Osteocyte (in vitro differentiated cells): Measurements from ENCODE around the gene OR12D3. TPM values are rescaled to one million over a fixed set of nuclear protein-coding genes. Genes with fewer than 3 reads are reported as not detected.

ENCODE experiments used
- DNase-seq: peaks from one replicate; pipeline ENCODE4 v3.0.0; 2021; ENCODE audit warnings: mixed read lengths; ENCODE audit not compliant: unreplicated experiment; ENCODE audit errors: extremely low spot score
- H3K27ac Mint-ChIP-seq: one replicate; pipeline ENCODE4 v1.8.0; 2021; ENCODE audit warnings: mild to moderate bottlenecking, mixed read lengths; ENCODE audit not compliant: unreplicated experiment
- H3K27me3 Mint-ChIP-seq: one replicate; pipeline ENCODE4 v1.8.0; 2021; ENCODE audit warnings: mixed read lengths; ENCODE audit not compliant: unreplicated experiment
- H3K36me3 Mint-ChIP-seq: one replicate; pipeline ENCODE4 v1.8.0; 2021; ENCODE audit warnings: mixed read lengths; ENCODE audit not compliant: unreplicated experiment
- H3K4me1 Mint-ChIP-seq: one replicate; pipeline ENCODE4 v1.8.0; 2021; ENCODE audit warnings: mixed read lengths; ENCODE audit not compliant: unreplicated experiment
- H3K4me3 Mint-ChIP-seq: one replicate; pipeline ENCODE4 v1.8.0; 2021; ENCODE audit warnings: mild to moderate bottlenecking, moderate library complexity, mixed read lengths; ENCODE audit not compliant: unreplicated experiment
- H3K9me3 Mint-ChIP-seq: one replicate; pipeline ENCODE4 v1.8.0; 2021; ENCODE audit warnings: mixed read lengths; ENCODE audit not compliant: unreplicated experiment
- CTCF ChIP-seq: fragments of 200-600 bp; sonication (generic); IDR thresholded peaks from 2 replicates; pipeline ENCODE4 v1.5.0; 2021; ENCODE audit warnings: antibody characterized with exemption, mild to moderate bottlenecking, moderate library complexity
- total RNA-seq: library from RNA; stranded (reverse); gene quantifications from 2 replicates; pipeline ENCODE4 v1.2.1, GENCODE V29; 2021

Gene OR12D3
- total RNA-seq, 1 donor from 2014 or later, result not detected

GRCh38 chr6:29403801-29404200, 28.7 kb upstream of the OR12D3 start:
- no peak for TF ChIP-seq CTCF
- no peak for DNase-seq
- Mint-ChIP-seq H3K9me3 (peaks cover under 1% of the 10 kb centered on the region), H3K4me3 (no peak overlapping the region), H3K36me3 (no peaks in the 10 kb centered on the region), H3K4me1 (no peaks in the 10 kb centered on the region), H3K27ac (no peak overlapping the region), H3K27me3 (no peaks in the 10 kb centered on the region)

GRCh38 chr6:29399525-29399924, 24.4 kb upstream of the OR12D3 start:
- Mint-ChIP-seq H3K27me3 (peaks cover 5% of the 10 kb centered on the region), H3K4me3 (no peak overlapping the region), H3K9me3 (no peaks in the 10 kb centered on the region), H3K4me1 (no peaks in the 10 kb centered on the region), H3K27ac (no peak overlapping the region), H3K36me3 (no peaks in the 10 kb centered on the region)
- no peak for TF ChIP-seq CTCF
- DNase-seq, result no peak

GRCh38 chr6:29395331-29395730, 20.2 kb upstream of the OR12D3 start, which contains the start of gene OR12D2:
OR12D2 (plus strand) TSS chr6:29395631; CDS start chr6:29396700, 1,069 bp downstream.
- Mint-ChIP-seq H3K36me3 (no peaks in the 10 kb centered on the region), H3K4me3 (no peak within 1 kb of the TSS), H3K27me3 (peaks cover 5% of the 10 kb centered on the region), H3K4me1 (no peaks in the 10 kb centered on the region), H3K9me3 (no peaks in the 10 kb centered on the region), H3K27ac (no peak within 1 kb of the TSS)
- no peak for DNase-seq
- no peak for TF ChIP-seq CTCF

GRCh38 chr6:29388533-29388932, 13.4 kb upstream of the OR12D3 start:
- Mint-ChIP-seq H3K27ac (no peak overlapping the region), H3K4me1 (no peaks in the 10 kb centered on the region), H3K9me3 (no peaks in the 10 kb centered on the region), H3K4me3 (no peak overlapping the region), H3K27me3 (no peaks in the 10 kb centered on the region), H3K36me3 (no peaks in the 10 kb centered on the region)
- TF ChIP-seq CTCF, result no peak
- DNase-seq, result no peak

- H3K4me1 Mint-ChIP-seq, result no peaks in the 10 kb centered on the region
- DNase-seq, result no peak
- H3K27ac Mint-ChIP-seq, result no peak overlapping the region
- H3K27me3 Mint-ChIP-seq, result peaks cover 3% of the 10 kb centered on the region
- no peak overlapping the region for H3K4me3 Mint-ChIP-seq
- peak; percentile 22 for TF ChIP-seq CTCF
- H3K9me3 Mint-ChIP-seq, result no peaks in the 10 kb centered on the region
- no peaks in the 10 kb centered on the region for H3K36me3 Mint-ChIP-seq
Measured at GRCh38 chr6:29376003-29376402, 912 bp upstream of the OR12D3 start.
